Upper lobe of right lung (tissue), 1 donor: Measurements from ENCODE around the gene TLCD3B. TPM values are rescaled to one million over a fixed set of nuclear protein-coding genes. Genes with fewer than 3 reads are reported as not detected.

Experiments
- ATAC-seq: fragments of 200-7000 bp; cut with Tn5 transposase; one replicate; pipeline ENCODE4 v1.9.1; 2020; ENCODE audit warnings: mild to moderate bottlenecking, moderate library complexity
- DNase-seq: peaks from one replicate; pipeline ENCODE4 v3.0.0-alpha.2; 2020
- H3K27ac ChIP-seq: fragments of 200-600 bp; one replicate; pipeline ENCODE4 v1.8.0; 2022
- H3K27me3 ChIP-seq: fragments of 200-600 bp; one replicate; pipeline ENCODE4 v1.8.0; 2022; ENCODE audit warnings: mild to moderate bottlenecking
- H3K36me3 ChIP-seq: fragments of 200-600 bp; one replicate; pipeline ENCODE4 v1.8.0; 2022
- H3K4me1 ChIP-seq: fragments of 200-600 bp; one replicate; pipeline ENCODE4 v1.8.0; 2022
- H3K4me3 ChIP-seq: fragments of 200-600 bp; one replicate; pipeline ENCODE4 v1.8.0; 2022; ENCODE audit warnings: mild to moderate bottlenecking
- H3K9me3 ChIP-seq: fragments of 200-600 bp; one replicate; pipeline ENCODE4 v1.8.0; 2022
- CTCF ChIP-seq: fragments of 200-600 bp; IDR thresholded peaks from one replicate; pipeline ENCODE4 v1.8.0; 2022; ENCODE audit warnings: antibody characterized with exemption
- intact Hi-C: fragments of 100-400 bp; cut with DNase I; formaldehyde crosslinking; loops from one replicate; pipeline ENCODE4 v1.11.0; 2022
- total RNA-seq: library from RNA; stranded (reverse); fragmentation: NEBNext Ultra II Directional; extraction: Animal tissue kit (Norgen Biotek cat#: 25700); gene quantifications from one replicate; pipeline ENCODE4 v1.2.1, GENCODE V29; 2021
- donor health status: DM: no; HTN: yes; CAD: no; lungs with severe emphysema.

TLCD3B gene
- total RNA-seq, 1 donor from 2014 or later, result not detected

- DNase-seq, result no peak
- intact Hi-C loops, result loop anchor here (10.0 kb wide), 1 partner anchor 153 kb away; no protein-coding TSS in a partner anchor
- Histone ChIP-seq H3K4me1 (peaks cover 5% of the 10 kb centered on the region), H3K27me3 (peaks cover 41% of the 10 kb centered on the region), H3K36me3 (no peaks in the 10 kb centered on the region), H3K27ac (no peak overlapping the region), H3K9me3 (no peaks in the 10 kb centered on the region), H3K4me3 (no peak overlapping the region)
- no peak for TF ChIP-seq CTCF
- ATAC-seq, result no peak
Measured at GRCh38 chr16:30007378-30007895, 23.6 kb downstream of the TLCD3B start.

GRCh38 chr16:30006659-30007377 lies 24.3 kb downstream of the TLCD3B start:
- Histone ChIP-seq H3K4me1 (peaks cover 5% of the 10 kb centered on the region), H3K36me3 (no peaks in the 10 kb centered on the region), H3K27ac (no peak overlapping the region), H3K27me3 (peaks cover 35% of the 10 kb centered on the region), H3K4me3 (no peak overlapping the region), H3K9me3 (no peaks in the 10 kb centered on the region)
- ATAC-seq (no peak), DNase-seq (no peak)
- intact Hi-C loops, result loop anchor here (10.0 kb wide), 1 partner anchor 152 kb away; no protein-coding TSS in a partner anchor
- no peak for TF ChIP-seq CTCF

- Histone ChIP-seq H3K9me3 (no peaks in the 10 kb centered on the region), H3K27me3 (peaks cover 28% of the 10 kb centered on the region), H3K4me3 (no peak overlapping the region), H3K4me1 (peaks cover 5% of the 10 kb centered on the region), H3K27ac (no peak overlapping the region), H3K36me3 (peaks cover 3% of the 10 kb centered on the region)
- intact Hi-C loops, result loop anchor here (10.0 kb wide), 1 partner anchor 151 kb away; no protein-coding TSS in a partner anchor
- no peak for TF ChIP-seq CTCF
- ATAC-seq (no peak), DNase-seq (no peak)
Measured at GRCh38 chr16:30006095-30006473, 25.0 kb downstream of the TLCD3B start.

GRCh38 chr16:30005341-30006094 lies 25.6 kb downstream of the TLCD3B start:
- peaks cover 2% of the 10 kb centered on the region for H3K4me1 ChIP-seq
- intact Hi-C loops, result loop anchor here (10.0 kb wide), 1 partner anchor 151 kb away; no protein-coding TSS in a partner anchor
- no peaks in the 10 kb centered on the region for H3K9me3 ChIP-seq
- no peak overlapping the region for H3K27ac ChIP-seq
- ATAC-seq (peak; percentile 65), DNase-seq (no peak)
- TF ChIP-seq CTCF, result peak; percentile 85
- peaks cover 22% of the 10 kb centered on the region for H3K27me3 ChIP-seq
- H3K4me3 ChIP-seq, result no peak overlapping the region
- H3K36me3 ChIP-seq, result peaks cover 8% of the 10 kb centered on the region

GRCh38 chr16:30004811-30005242 lies 26.2 kb downstream of the TLCD3B start:
- H3K27me3 ChIP-seq, result peaks cover 15% of the 10 kb centered on the region
- ATAC-seq (peak; percentile 67), DNase-seq (peak; percentile 80)
- peaks cover 13% of the 10 kb centered on the region for H3K36me3 ChIP-seq
- H3K9me3 ChIP-seq, result no peaks in the 10 kb centered on the region
- TF ChIP-seq CTCF, result no peak
- H3K4me1 ChIP-seq, result no peaks in the 10 kb centered on the region
- H3K4me3 ChIP-seq, result no peak overlapping the region
- no peak overlapping the region for H3K27ac ChIP-seq
- intact Hi-C loops, result loop anchor here (10.0 kb wide), 1 partner anchor 150 kb away; no protein-coding TSS in a partner anchor
